Heart left ventricle (tissue), 16 donors: ENCODE data around the gene TGFBR1. TPM values are rescaled to one million over a fixed set of nuclear protein-coding genes. Genes with fewer than 3 reads are reported as not detected.
"Not testable (repeated sequence)": the region's sequence is repeated elsewhere in the genome, so short reads cannot be mapped to it uniquely, and the experiment has no call there.

Experiments used
- ATAC-seq, 4 donors: fragments of 200-7000 bp; cut with Tn5 transposase; one replicate each; pipeline ENCODE4 v1.9.1; 2020 to 2022; ENCODE audit warnings: moderate library complexity in 4 of 4, mild to moderate bottlenecking in 3 of 4, moderate number of reproducible peaks in 1 of 4
- DNase-seq, 5 donors: peaks; one replicate each; pipeline ENCODE4 v3.0.0-alpha.2; 2020
- H3K27ac ChIP-seq, 12 donors: fragments of 200-600 bp; sonication (generic) in 4 of 12; one replicate each; pipeline versions ENCODE4 v1.5.0 to v1.8.0; 2016 to 2022; ENCODE audit warnings: mild to moderate bottlenecking in 2 of 12
- H3K27me3 ChIP-seq, 9 donors: fragments of 200-600 bp; sonication (generic) in 2 of 9; one replicate each; pipeline versions ENCODE4 v1.5.1 to v1.8.0; 2016 to 2022; ENCODE audit warnings: mild to moderate bottlenecking in 3 of 9
- H3K36me3 ChIP-seq, 9 donors: fragments of 200-600 bp; sonication (generic) in 2 of 9; one replicate each; pipeline versions ENCODE4 v1.5.0 to v1.8.0; 2018 to 2022; ENCODE audit warnings: mild to moderate bottlenecking in 2 of 9
- H3K4me1 ChIP-seq, 12 donors: fragments of 200-600 bp; sonication (generic) in 4 of 12; one replicate each; pipeline versions ENCODE4 v1.5.0 to v1.8.0; 2016 to 2022; ENCODE audit warnings: mild to moderate bottlenecking in 3 of 12
- H3K4me3 ChIP-seq, 12 donors: fragments of 200-600 bp; sonication (generic) in 4 of 12; one replicate each; pipeline versions ENCODE4 v1.5.0 to v1.8.0; 2017 to 2022; ENCODE audit warnings: mild to moderate bottlenecking in 9 of 12, moderate library complexity in 4 of 12
- H3K9me3 ChIP-seq, 12 donors: fragments of 200-600 bp; sonication (generic) in 4 of 12; one replicate each; pipeline versions ENCODE4 v1.5.0 to v1.8.0; 2016 to 2022; ENCODE audit warnings: mild to moderate bottlenecking in 1 of 12
- CTCF ChIP-seq, 12 donors: fragments of 200-600 bp; sonication (generic) in 4 of 12; IDR thresholded peaks; one replicate each; pipeline versions ENCODE4 v1.5.0 to v1.8.0; 2018 to 2022; ENCODE audit warnings: antibody characterized with exemption in 12 of 12, mild to moderate bottlenecking in 5 of 12
- POLR2A ChIP-seq, 2 donors: fragments of 450-650 bp; IDR thresholded peaks; one replicate each; pipeline ENCODE4 v1.6.1; 2017; ENCODE audit warnings: antibody characterized with exemption in 2 of 2, mild to moderate bottlenecking in 2 of 2, moderate library complexity in 2 of 2
- WGBS, 4 donors: extraction: QIAGEN DNeasy Blood & Tissue Kit in 2 of 4; methylation state at CpG; one replicate each; pipeline versions ENCODE4 v1.1.5 to v1.1.7; 2013 to 2018; 5-methylcytosine and 5-hydroxymethylcytosine counted together
- intact Hi-C, 10 donors: fragments of 100-400 bp; cut with DNase I; formaldehyde crosslinking; loops; one replicate each; pipeline versions ENCODE4 v1.11.1 to v1.14.2; 2022
- polyA plus RNA-seq, 2 donors: library from polyadenylated mRNA; stranded (reverse); fragments of 200-250 nt; gene quantifications; one replicate each; pipeline ENCODE4 v1.2.3, GENCODE V29; 2013
- total RNA-seq, 9 donors: library from RNA; depleted of rRNA in 2 of 9; stranded (reverse); fragments of >200 nt in 2 of 9; fragmentation: NEBNext Ultra II Directional in 3 of 9; extraction: Animal tissue kit (Norgen Biotek cat#: 25700) in 3 of 9; gene quantifications; one replicate each; pipeline versions ENCODE4 v1.1.0 to v1.2.4, GENCODE V29; 2016 to 2023
- donor health status: ischemic (EF 13 %, LVEDD 7.1; RV severe dilation, severe dysfunction).
- donor health status: healthy with polysubstance abuse.
- donor health status: DM: no; HTN: yes; CAD: no.
- donor health status: DM: no; HTN: no; CAD: no.
- donor health status: ischemic (EF 25% LVEDD 6.9; RV normal size, moderate dysfunction).
- donor health status: ischemic (EF 25% LVEDD 5.7; RV mildly dilated, moderate dysfunction).
- donor health status: healthy.
- donor health status: DM: yes; HTN: yes; CAD: no.
- donor health status: ischemic (EF 35%, LVEDD 5.7; RV mildly dilated, moderate dysfunction).
- donor health status: nonischemic (EF 11% LVEDD 7.7; RV severe dilation, severe dysfunction).
- donor health status: DM: yes; HTN: yes; CAD: no.
- donor health status: PGD.
- donor health status: ischemic (EF 29% LVEDD 5.4; RV normal size, mild dysfunction).
- donor health status: nonischemic (EF 23%, LVEDD 6.1; RV moderate dilation, normal function).

TGFBR1 gene
- total and polyA plus RNA-seq, 11 donors, result 3.8 to 41.0 (median 13.8) TPM

DNA sequence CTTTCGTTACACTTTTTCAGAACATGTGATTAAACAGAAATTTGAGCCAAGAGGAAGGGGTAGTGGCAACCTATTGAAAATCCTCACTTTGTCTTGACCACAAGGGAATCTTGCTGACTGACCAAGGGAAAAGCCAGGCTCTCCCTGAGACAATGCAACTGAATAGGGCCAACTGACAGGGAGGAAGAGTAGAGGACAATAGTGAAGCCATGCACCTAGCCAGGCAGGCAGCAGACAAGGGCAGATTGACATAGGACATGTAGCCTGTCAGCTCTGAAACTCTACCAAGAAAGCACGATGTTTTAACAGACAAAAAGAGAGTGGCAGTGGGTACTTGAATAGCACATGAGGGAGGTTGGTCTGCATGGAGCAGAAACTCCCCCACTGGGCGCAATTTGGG, 8.5 kb upstream of the TGFBR1 start:
- no peak overlapping the region for H3K4me3 ChIP-seq
- ATAC-seq, result no peak
- H3K36me3 ChIP-seq, result no peaks in the 10 kb centered on the region
- H3K27me3 ChIP-seq, result no peaks in the 10 kb centered on the region
- DNase-seq, result no peak
- no peak overlapping the region for H3K27ac ChIP-seq
- TF ChIP-seq POLR2A (IDR thresholded peaks at IDR 0.05) (no peak), CTCF (IDR thresholded peaks at IDR 0.05) (no peak)
- WGBS, 4 donors, result 76 to 80% (median 78%) methylated on average over 3 of the region's 3 CpGs
- peaks cover 0 to 17% (median 0%) of the 10 kb centered on the region in 12 donors for H3K4me1 ChIP-seq
- H3K9me3 ChIP-seq, result peaks cover 0 to 9% (median 0%) of the 10 kb centered on the region in 12 donors
- intact Hi-C loops, result no loop called here

DNA sequence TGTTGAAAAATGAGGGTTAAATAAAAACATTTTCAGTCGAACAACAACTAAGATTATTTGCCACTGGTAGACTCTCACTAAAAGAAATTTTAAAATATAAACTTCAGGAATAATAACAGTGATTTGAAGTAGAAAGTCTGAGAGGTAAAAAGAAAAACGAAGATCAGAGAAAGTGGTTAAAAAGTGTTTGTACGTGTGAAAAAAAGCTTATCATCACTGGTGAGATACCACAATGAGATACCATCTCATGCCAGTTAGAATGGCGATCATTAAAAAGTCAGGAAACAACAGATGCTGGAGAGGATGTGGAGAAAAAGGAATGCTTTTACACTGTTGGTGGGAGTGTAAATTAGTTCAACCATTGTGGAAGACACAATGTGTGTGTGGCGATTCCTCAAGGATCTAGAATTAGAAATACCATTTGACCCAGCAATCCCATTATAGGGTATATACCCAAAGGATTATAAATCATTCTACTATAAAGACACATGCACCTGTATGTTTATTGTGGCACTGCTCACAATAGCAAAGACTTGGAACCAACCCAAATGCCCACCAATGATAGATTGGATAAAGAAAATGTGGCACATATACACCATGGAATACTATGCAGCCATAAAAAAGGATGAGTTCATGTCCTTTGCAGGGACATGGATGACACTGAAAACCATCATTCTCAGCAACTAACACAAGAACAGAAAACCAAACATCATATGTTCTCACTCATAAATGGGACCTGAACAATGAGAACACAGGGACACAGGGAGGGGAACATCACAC, 4.9 kb upstream of the TGFBR1 start:
- H3K27me3 ChIP-seq, H3K9me3 ChIP-seq, DNase-seq, H3K4me3 ChIP-seq, H3K27ac ChIP-seq, H3K36me3 ChIP-seq, ATAC-seq: not testable (repeated sequence)
- intact Hi-C loops, result loop anchor here in 1 of 10 donors (10.0 kb wide), 1 partner anchor 95 kb away; no protein-coding TSS in a partner anchor
- 89 to 93% (median 92%) methylated on average over 5 of the region's 5 CpGs for WGBS, 4 donors
- H3K4me1 ChIP-seq, result peaks cover 0 to 24% (median 12%) of the 10 kb centered on the region in 12 donors

DNA sequence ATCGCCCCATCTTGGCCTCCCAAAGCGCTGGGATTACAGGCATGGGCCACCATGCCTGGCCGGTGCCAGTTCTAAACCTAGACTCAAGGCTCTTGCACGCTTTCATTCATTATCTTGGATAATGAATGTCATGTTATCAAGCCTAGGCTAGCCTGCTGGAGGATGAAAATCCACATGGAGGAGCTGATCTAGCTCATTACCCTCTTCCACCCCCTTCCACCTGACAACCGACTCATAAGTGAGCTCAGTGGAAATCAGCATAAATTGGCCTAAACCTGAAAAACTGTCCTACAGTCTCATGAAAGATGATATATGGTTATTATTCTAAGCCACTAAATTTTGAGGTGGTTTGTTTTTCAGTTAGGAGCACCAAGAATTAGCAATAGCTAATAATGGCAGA, 3.6 kb upstream of the TGFBR1 start:
- no peaks in the 10 kb centered on the region for H3K27me3 ChIP-seq
- peaks cover 0 to 29% (median 14%) of the 10 kb centered on the region in 12 donors for H3K4me1 ChIP-seq
- no peaks in the 10 kb centered on the region for H3K36me3 ChIP-seq
- H3K9me3 ChIP-seq, result peaks cover 0 to 9% (median 0%) of the 10 kb centered on the region in 12 donors
- no peak overlapping the region for H3K27ac ChIP-seq
- intact Hi-C loops, result loop anchor here in 1 of 10 donors (10.0 kb wide), 1 partner anchor 96 kb away; no protein-coding TSS in a partner anchor
- H3K4me3 ChIP-seq, result no peak overlapping the region
- no peak for ATAC-seq
- no peak for TF ChIP-seq CTCF (IDR thresholded peaks at IDR 0.05)
- no peak for TF ChIP-seq POLR2A (IDR thresholded peaks at IDR 0.05)
- no peak for DNase-seq
- 95 to 99% (median 96%) methylated on average over 5 of the region's 5 CpGs for WGBS, 4 donors

DNA sequence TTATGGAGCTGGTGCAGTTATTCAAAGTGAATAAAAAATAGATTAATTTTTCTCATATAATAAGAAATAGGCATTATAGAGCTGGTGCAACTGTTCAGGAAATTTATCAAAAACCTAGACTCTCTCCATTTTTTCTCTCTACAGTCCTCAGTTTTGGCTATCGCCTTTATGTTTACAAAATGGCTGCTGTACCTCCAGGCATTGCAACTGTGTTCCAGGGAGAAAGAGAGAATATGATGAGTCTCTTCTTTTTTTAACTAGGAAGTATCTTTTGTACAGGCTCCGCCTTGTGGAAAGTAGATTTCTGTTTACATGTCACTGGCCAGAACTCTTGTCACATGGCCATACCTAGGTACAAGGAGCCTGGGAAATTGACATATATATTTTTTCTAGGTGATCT, 3.1 kb upstream of the TGFBR1 start:
- DNase-seq (no peak), ATAC-seq (no peak)
- H3K4me3 ChIP-seq, result no peak overlapping the region
- H3K4me1 ChIP-seq, result peaks cover 0 to 29% (median 20%) of the 10 kb centered on the region in 12 donors
- TF ChIP-seq CTCF (IDR thresholded peaks at IDR 0.05), result no peak
- TF ChIP-seq POLR2A (IDR thresholded peaks at IDR 0.05), result no peak
- 98 to 99% (median 99%) methylated on average over 2 of the region's 2 CpGs for WGBS, 4 donors
- intact Hi-C loops, result loop anchor here in 1 of 10 donors (10.0 kb wide), 1 partner anchor 97 kb away; no protein-coding TSS in a partner anchor
- no peaks in the 10 kb centered on the region for H3K27me3 ChIP-seq
- no peaks in the 10 kb centered on the region for H3K36me3 ChIP-seq
- no peak overlapping the region for H3K27ac ChIP-seq
- peaks cover 0 to 9% (median 0%) of the 10 kb centered on the region in 12 donors for H3K9me3 ChIP-seq
